Erythroblast (primary cell): ENCODE measurements around the gene CFAP45.

ENCODE experiments used
- GATA1 ChIP-seq: IDR thresholded peaks from 2 replicates; pipeline ENCODE4 v1.6.1; 2011; ENCODE audit warnings: low read depth, mild to moderate bottlenecking, control low read depth, low read length, moderate library complexity
- POLR2A ChIP-seq: IDR thresholded peaks from 2 replicates; pipeline ENCODE4 v1.6.1; 2011; ENCODE audit warnings: mild to moderate bottlenecking, low read length

DNA sequence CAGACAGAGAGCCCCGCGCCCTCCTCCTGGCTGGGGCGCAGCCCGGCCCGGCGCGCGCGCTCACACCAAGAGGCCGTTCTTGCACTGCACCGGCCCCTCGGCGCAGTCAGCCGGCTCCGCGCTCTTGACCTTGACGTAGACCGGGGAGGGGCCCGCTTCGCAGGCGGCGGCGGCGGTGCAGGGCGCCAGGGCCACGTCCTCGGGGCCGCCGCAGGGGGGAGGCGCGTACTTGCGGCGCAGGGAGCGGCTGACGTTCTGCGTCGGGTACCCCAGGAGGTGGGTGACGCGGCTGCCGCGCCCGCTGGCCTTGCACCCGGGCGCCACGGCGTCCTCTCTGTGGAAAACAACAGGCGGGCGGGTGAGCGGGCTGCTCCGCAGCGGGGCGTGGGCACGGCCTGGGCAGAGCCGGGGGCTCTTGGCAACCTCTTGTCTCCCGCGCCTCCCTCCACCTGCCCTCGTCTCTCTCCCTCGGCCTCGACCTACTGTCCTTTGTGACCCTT is 45.2 kb downstream of the CFAP45 start:
- TF ChIP-seq POLR2A (peak; percentile 37), GATA1 (no peak)
